H1 (cell line): Measurements from ENCODE around the gene HACD1. TPM values are rescaled to one million over a fixed set of nuclear protein-coding genes. Genes with fewer than 3 reads are reported as not detected.

Experiments
- CTCF ChIA-PET: fragments of 300-600 bp; sonication (Branson Sonifier 250); formaldehyde crosslinking; loops from one replicate; lab custom pipeline; 2021; ENCODE audit not compliant: partially characterized antibody; lab: Charles Lee
- POLR2A ChIA-PET: fragments of 300-600 bp; sonication (Branson Sonifier 250); formaldehyde crosslinking; loops from one replicate; lab custom pipeline; 2021; ENCODE audit warnings: inconsistent platforms; ENCODE audit not compliant: partially characterized antibody; lab: Charles Lee
- DNase-seq, 2 experiments: peaks; one replicate each; pipeline versions ENCODE4 v3.0.0 to v3.0.0-alpha.2; 2010 to 2022; ENCODE audit warnings: low spot score in 2 of 2, low read depth in 1 of 2, mixed read lengths in 1 of 2
- FAIRE-seq: peaks from 2 replicates; lab custom pipeline; 2011; peaks lifted over from hg19 to GRCh38; lab: Jason Lieb, UNC
- H2AFZ ChIP-seq: 2 replicates; pipeline ENCODE4 v1.8.1; 2012; ENCODE audit warnings: low read length, inconsistent platforms
- H2AK5ac ChIP-seq: 2 replicates; pipeline ENCODE4 v1.6.1; 2013; ENCODE audit warnings: low read depth, low read length
- H2BK120ac ChIP-seq: replicated peaks from 2 replicates; pipeline ENCODE3; 2013; ENCODE audit warnings: low read depth, low read length, inconsistent platforms
- H2BK12ac ChIP-seq: 2 replicates; pipeline ENCODE4 v1.6.1; 2013; ENCODE audit warnings: low read depth, low read length
- H2BK15ac ChIP-seq: 2 replicates; pipeline ENCODE4 v1.6.1; 2013; ENCODE audit warnings: low read length
- H2BK20ac ChIP-seq: 2 replicates; pipeline ENCODE4 v1.6.1; 2013; ENCODE audit warnings: low read length
- H2BK5ac ChIP-seq: 2 replicates; pipeline ENCODE4 v1.6.1; 2013; ENCODE audit warnings: low read depth, low read length
- H3K14ac ChIP-seq: 2 replicates; pipeline ENCODE4 v1.6.1; 2013; ENCODE audit warnings: inconsistent platforms; ENCODE audit not compliant: insufficient read length
- H3K18ac ChIP-seq: 2 replicates; pipeline ENCODE4 v1.6.1; 2013; ENCODE audit warnings: low read length; ENCODE audit errors: extremely low read depth
- H3K23ac ChIP-seq: 2 replicates; pipeline ENCODE4 v1.6.1; 2013; ENCODE audit warnings: inconsistent platforms; ENCODE audit not compliant: insufficient read length
- H3K23me2 ChIP-seq: 2 replicates; pipeline ENCODE4 v1.6.1; 2013; ENCODE audit warnings: low read depth, low read length
- H3K27ac ChIP-seq: 2 replicates; pipeline ENCODE4 v1.6.1; 2011; ENCODE audit warnings: low read depth, low read length, inconsistent platforms
- H3K27me3 ChIP-seq, 4 experiments: replicated peaks in 1 of 4; 1 replicate in 1 of 4; 2 replicates in 3 of 4; pipeline versions ENCODE4 v1.6.1 to v1.8.1; 2011 to 2013; ENCODE audit warnings: low read length in 3 of 4, mild to moderate bottlenecking in 3 of 4, inconsistent platforms in 2 of 4, mixed read lengths in 2 of 4, moderate library complexity in 1 of 4; ENCODE audit not compliant: control insufficient read depth in 3 of 4, insufficient read depth in 3 of 4; ENCODE audit errors: extremely low read depth in 1 of 4
- H3K36me3 ChIP-seq, 4 experiments: 2 replicates each; pipeline versions ENCODE4 v1.6.1 to v1.8.1; 2011 to 2013; ENCODE audit warnings: mild to moderate bottlenecking in 4 of 4, low read length in 3 of 4, moderate library complexity in 2 of 4, control low read depth in 1 of 4, inconsistent platforms in 1 of 4; ENCODE audit not compliant: insufficient read depth in 4 of 4, control insufficient read depth in 2 of 4
- H3K4ac ChIP-seq: replicated peaks from 2 replicates; pipeline ENCODE3; 2013; ENCODE audit warnings: low read length, low read depth, mixed read lengths, inconsistent platforms; ENCODE audit not compliant: insufficient read length
- H3K4me1 ChIP-seq, 4 experiments: replicated peaks in 1 of 4; 1 replicate in 1 of 4; 2 replicates in 3 of 4; pipeline versions ENCODE4 v1.6.1 to v1.8.1; 2011 to 2013; ENCODE audit warnings: low read length in 3 of 4, inconsistent platforms in 2 of 4, mixed read lengths in 1 of 4; ENCODE audit not compliant: insufficient read depth in 4 of 4, control insufficient read depth in 3 of 4
- H3K4me2 ChIP-seq, 2 experiments: 2 replicates each; pipeline versions ENCODE4 v1.6.1 to v1.8.1; 2011 to 2013; ENCODE audit warnings: low read depth in 2 of 2, low read length in 2 of 2, control low read depth in 1 of 2, inconsistent platforms in 1 of 2, mild to moderate bottlenecking in 1 of 2; ENCODE audit not compliant: insufficient read depth in 1 of 2
- H3K4me3 ChIP-seq, 4 experiments: fragments of 200-600, 300-600 bp in 1 of 4; sonication (generic), shearing (Covaris generic), sonication (Bioruptor Twin) in 1 of 4; 2 replicates each; pipeline versions ENCODE4 v1.5.1 to v1.8.1; 2011 to 2016; ENCODE audit warnings: low read length in 4 of 4, low read depth in 3 of 4, control low read depth in 2 of 4, inconsistent platforms in 2 of 4, mild to moderate bottlenecking in 2 of 4, mixed read lengths in 1 of 4, moderate library complexity in 1 of 4; ENCODE audit not compliant: insufficient read depth in 2 of 4; ENCODE audit errors: extremely low read depth in 1 of 4
- H3K56ac ChIP-seq: replicated peaks from 2 replicates; pipeline ENCODE3; 2013; ENCODE audit warnings: low read depth, mild to moderate bottlenecking, mixed read lengths, low read length, inconsistent platforms; ENCODE audit not compliant: insufficient read length
- H3K79me1 ChIP-seq: 2 replicates; pipeline ENCODE4 v1.6.1; 2013; ENCODE audit warnings: low read depth, low read length, control low read depth
- H3K79me2 ChIP-seq, 2 experiments: 2 replicates each; pipeline versions ENCODE4 v1.6.1 to v1.8.1; 2012 to 2013; ENCODE audit warnings: low read length in 2 of 2, mild to moderate bottlenecking in 2 of 2, inconsistent platforms in 1 of 2; ENCODE audit not compliant: insufficient read depth in 2 of 2, control insufficient read depth in 1 of 2
- H3K9ac ChIP-seq, 4 experiments: replicated peaks in 1 of 4; 1 replicate in 1 of 4; 2 replicates in 3 of 4; pipeline versions ENCODE4 v1.6.1 to v1.8.1; 2011 to 2013; ENCODE audit warnings: low read depth in 3 of 4, low read length in 3 of 4, control low read depth in 2 of 4, mild to moderate bottlenecking in 2 of 4, moderate library complexity in 2 of 4, inconsistent platforms in 1 of 4; ENCODE audit errors: extremely low read depth in 1 of 4
- H3K9me3 ChIP-seq, 2 experiments: 2 replicates each; pipeline versions ENCODE4 v1.6.1 to v1.8.1; 2012 to 2013; ENCODE audit warnings: mild to moderate bottlenecking in 2 of 2, moderate library complexity in 2 of 2, control low read depth in 1 of 2, inconsistent platforms in 1 of 2, low read depth in 1 of 2, low read length in 1 of 2, mixed read lengths in 1 of 2; ENCODE audit not compliant: insufficient read depth in 2 of 2
- H4K20me1 ChIP-seq, 2 experiments: replicated peaks in 1 of 2; 2 replicates each; pipeline versions ENCODE3 to v1.8.1; 2011 to 2013; ENCODE audit warnings: inconsistent platforms in 2 of 2, low read length in 2 of 2, mild to moderate bottlenecking in 1 of 2; ENCODE audit not compliant: insufficient read depth in 2 of 2, control insufficient read depth in 1 of 2
- H4K5ac ChIP-seq: 2 replicates; pipeline ENCODE4 v1.6.1; 2013; ENCODE audit warnings: low read length, low read depth, mixed read lengths, inconsistent platforms; ENCODE audit not compliant: insufficient read length
- H4K8ac ChIP-seq: 2 replicates; pipeline ENCODE4 v1.8.0; 2013; ENCODE audit warnings: mild to moderate bottlenecking, moderate library complexity, low read length, inconsistent platforms; ENCODE audit not compliant: insufficient read depth; ENCODE audit errors: extremely low read depth
- H4K91ac ChIP-seq: replicated peaks from 2 replicates; pipeline ENCODE3; 2013; ENCODE audit warnings: low read length, mixed read lengths, inconsistent platforms; ENCODE audit not compliant: insufficient read length
- KDM5A ChIP-seq: fragments of 200-600 bp; IDR thresholded peaks from 2 replicates; pipeline ENCODE4 v1.7.1; 2012; ENCODE audit warnings: mild to moderate bottlenecking, low read length, inconsistent platforms, mixed read lengths
- RNF2 ChIP-seq: fragments of 200-900, 300-1000 bp; sonication (generic); IDR thresholded peaks from 2 replicates; pipeline ENCODE4 v1.7.1; 2016; ENCODE audit warnings: borderline replicate concordance, low read depth, mild to moderate bottlenecking, antibody characterized with exemption, low read length; ENCODE audit not compliant: poor library complexity, severe bottlenecking; ENCODE audit errors: missing control alignments
- WGBS, 2 experiments: shearing (Covaris generic) in 1 of 2; methylation state at CpG; one replicate each; pipeline versions ENCODE4 v1.1.6 to v1.1.7; 2013 to 2015; ENCODE audit warnings: low lambda C conversion rate in 2 of 2, mixed read lengths in 2 of 2, inconsistent platforms in 1 of 2, low coverage in 1 of 2, missing lambda C conversion rate in 1 of 2; ENCODE audit not compliant: insufficient replicate concordance in 2 of 2, insufficient coverage in 1 of 2, insufficient read length in 1 of 2; ENCODE audit errors: extremely low coverage in 1 of 2, missing lambda C conversion rate in 1 of 2; 5-methylcytosine and 5-hydroxymethylcytosine counted together
- polyA plus RNA-seq, 7 experiments: library from polyadenylated mRNA; depleted of rRNA in 3 of 7; stranded (reverse) in 5 of 7; unstranded in 2 of 7; fragments of >200 nt in 5 of 7; fragments of 200-250 nt in 2 of 7; gene quantifications; 1 replicate in 5 of 7; 2 replicates in 1 of 7; 4 replicates in 1 of 7; pipeline versions ENCODE4 v1.2.1 to v1.2.3, GENCODE V29; 2011 to 2013; ENCODE audit warnings: missing spikeins in 2 of 7, mixed read lengths in 2 of 7
- total RNA-seq: library from RNA; stranded (reverse); fragmentation: NEBNext Ultra II Directional; extraction: Animal tissue kit (Norgen Biotek cat#: 25700); gene quantifications from 2 replicates; pipeline ENCODE4 v1.2.1, GENCODE V29; 2021
- TF ChIP-seq, protein P1 (sequence below): IDR thresholded peaks from 2 replicates; pipeline ENCODE4 v1.6.1; 2011; ENCODE audit warnings: low read length, improper control_type of control experiment

The HACD1 gene
- total and polyA plus RNA-seq, 2 of the 8 experiments (the other 6 are each of a cell fraction or from before 2014, with no cell fraction given), result 18.7 to 30.8 TPM

DNA sequence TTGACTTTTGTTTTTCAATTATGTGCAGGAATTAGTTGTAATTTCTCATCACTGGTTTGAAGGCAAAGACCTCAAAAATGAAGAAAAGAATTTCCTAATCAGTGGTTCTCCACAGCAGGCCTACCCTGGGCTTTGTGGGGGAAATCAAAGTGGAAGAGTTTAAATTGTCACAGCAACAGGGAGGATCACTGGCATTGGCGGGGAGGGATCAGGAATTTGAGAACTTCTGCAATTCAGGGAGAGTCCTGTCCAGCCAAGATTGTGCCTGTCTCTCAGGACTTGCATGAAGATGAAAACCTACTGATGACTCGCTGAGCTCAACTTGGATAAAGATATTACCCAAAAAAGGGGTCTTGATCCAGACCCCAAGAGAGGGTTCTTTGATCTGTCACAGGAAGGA is 70.1 kb downstream of the HACD1 start:
- WGBS, 2 experiments, result 76% methylated on average over 2 of the region's 2 CpGs; no CpG with 5 or more reads in 1 of the 2 experiments
- Histone ChIP-seq H2BK5ac (no peak overlapping the region), H2BK120ac (no peak overlapping the region), H3K56ac (no peak overlapping the region), H4K5ac (no peak overlapping the region), H3K79me2 (no peaks in the 10 kb centered on the region; a peak in 1 of 4 replicates), H3K27ac (no peak overlapping the region), H2AK5ac (no peak overlapping the region), H3K23me2 (no peaks in the 10 kb centered on the region), H2BK12ac (no peak overlapping the region), H3K9ac (no peak overlapping the region), H2BK20ac (no peak overlapping the region), H3K23ac (no peak overlapping the region), H3K27me3 (no peaks in the 10 kb centered on the region), H3K4me1 (no peaks in the 10 kb centered on the region), H3K18ac (no peak overlapping the region), H4K8ac (no peak overlapping the region), H3K14ac (no peak overlapping the region), H3K9me3 (peaks cover 0 to 4% of the 10 kb centered on the region in 2 experiments; a peak in 1 of 4 replicates), H4K20me1 (no peaks in the 10 kb centered on the region), H3K4me3 (no peak overlapping the region), H2BK15ac (no peak overlapping the region), H3K36me3 (no peaks in the 10 kb centered on the region), H3K4me2 (no peak overlapping the region), H2AFZ (no peak overlapping the region), H3K79me1 (no peaks in the 10 kb centered on the region), H4K91ac (no peak overlapping the region), H3K4ac (no peak overlapping the region)
- FAIRE-seq, result no peak
- ChIA-PET CTCF (interaction anchor here (0.6 kb wide), 1 partner anchor 475 kb away, joined by 3 read pairs; no protein-coding TSS in a partner anchor), POLR2A (no interaction called here)
- DNase-seq, result no peak
- TF ChIP-seq, protein P1, sequence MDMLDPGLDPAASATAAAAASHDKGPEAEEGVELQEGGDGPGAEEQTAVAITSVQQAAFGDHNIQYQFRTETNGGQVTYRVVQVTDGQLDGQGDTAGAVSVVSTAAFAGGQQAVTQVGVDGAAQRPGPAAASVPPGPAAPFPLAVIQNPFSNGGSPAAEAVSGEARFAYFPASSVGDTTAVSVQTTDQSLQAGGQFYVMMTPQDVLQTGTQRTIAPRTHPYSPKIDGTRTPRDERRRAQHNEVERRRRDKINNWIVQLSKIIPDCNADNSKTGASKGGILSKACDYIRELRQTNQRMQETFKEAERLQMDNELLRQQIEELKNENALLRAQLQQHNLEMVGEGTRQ, result no peak
- TF ChIP-seq KDM5A, result no peak
- no peak for TF ChIP-seq RNF2
